Medulla oblongata (tissue), 1 donor: ENCODE measurements around the gene MRPL53.
"Not testable (repeated sequence)": the region's sequence is repeated elsewhere in the genome, so short reads cannot be mapped to it uniquely, and the experiment has no call there.

Source experiments
- DNase-seq: peaks from one replicate; pipeline ENCODE4 v3.0.0-alpha.2; 2015; ENCODE audit errors: extremely low spot score

Gene MRPL53

GRCh38 chr2:74482801-74483674, 10.6 kb upstream of the MRPL53 start, which contains the start of the genes CCDC142 and TTC31:
TSS of gene CCDC142 (minus strand) at chr2:74482998. CDS start at chr2:74482837, 161 bp downstream.
TSS of gene TTC31 (plus strand) at chr2:74483081. CDS start at chr2:74483096, 15 bp downstream.
- peak; percentile 98 for DNase-seq

- no peak for DNase-seq
These were observed 9.7 kb upstream of the MRPL53 start for GRCh38 chr2:74481961-74482800.

- no peak for DNase-seq
These were observed 9.0 kb upstream of the MRPL53 start for GRCh38 chr2:74481431-74481830.

GRCh38 chr2:74474899-74475298, 2.4 kb upstream of the MRPL53 start:
- no peak for DNase-seq

DNA sequence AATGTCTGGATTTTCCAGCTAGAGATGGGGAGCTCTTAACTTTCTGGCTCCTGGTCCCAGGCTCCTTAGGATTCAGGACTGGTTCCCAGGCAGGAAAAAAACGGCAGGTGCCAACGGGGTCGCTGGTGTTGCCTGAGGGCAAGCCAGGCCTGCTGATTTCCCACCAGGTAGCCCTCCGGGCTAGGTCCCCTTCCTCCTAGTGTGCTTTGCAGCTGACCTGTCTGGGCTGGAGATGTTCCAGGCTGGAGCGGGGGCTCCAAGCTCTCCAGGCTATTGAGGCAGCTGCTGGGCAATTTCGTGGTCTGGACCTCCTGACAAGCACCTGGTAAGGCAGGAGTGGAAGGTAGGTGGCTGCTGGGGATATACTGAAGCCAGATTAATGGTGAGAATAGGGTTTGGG, 2.0 kb upstream of the MRPL53 start:
- no peak for DNase-seq

- no peak for DNase-seq
These were observed 422 bp upstream of the MRPL53 start for GRCh38 chr2:74472945-74473258.

DNA sequence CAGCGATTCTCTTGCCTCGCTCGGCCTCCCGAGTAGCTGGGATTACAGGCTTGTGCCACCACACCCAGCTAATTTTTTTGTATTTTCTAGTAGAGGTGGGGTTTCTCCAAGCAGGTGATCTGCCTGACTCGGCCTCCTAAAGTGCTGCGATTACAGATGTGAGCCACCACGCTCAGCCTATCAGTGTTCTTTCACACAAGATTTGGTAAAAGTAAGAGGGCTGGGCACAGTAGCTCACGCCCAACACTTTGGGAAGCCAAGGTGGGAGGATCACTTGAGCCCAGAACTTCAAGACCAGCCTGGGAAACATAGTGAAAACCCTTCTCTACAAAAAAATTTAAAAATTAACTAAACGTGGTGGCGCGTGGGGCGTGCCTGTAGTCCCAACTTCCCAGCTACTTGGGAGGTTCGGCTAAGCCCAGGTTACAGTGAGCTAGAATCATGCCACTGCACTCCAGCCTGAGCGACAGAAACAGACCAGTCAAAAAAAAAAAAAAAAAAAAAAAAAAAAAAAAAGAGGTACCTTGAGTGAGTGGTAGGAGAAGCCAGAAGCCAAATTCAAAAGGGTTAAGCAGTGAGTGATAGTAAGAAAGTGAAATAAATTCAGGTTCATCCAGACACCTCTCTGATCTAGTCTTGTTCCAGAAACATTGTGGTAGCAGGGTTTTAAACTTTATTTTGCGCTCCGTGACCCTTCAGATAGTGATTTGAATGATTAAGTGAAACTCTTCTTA, 981 bp downstream of the MRPL53 start:
- no peak for DNase-seq

DNA sequence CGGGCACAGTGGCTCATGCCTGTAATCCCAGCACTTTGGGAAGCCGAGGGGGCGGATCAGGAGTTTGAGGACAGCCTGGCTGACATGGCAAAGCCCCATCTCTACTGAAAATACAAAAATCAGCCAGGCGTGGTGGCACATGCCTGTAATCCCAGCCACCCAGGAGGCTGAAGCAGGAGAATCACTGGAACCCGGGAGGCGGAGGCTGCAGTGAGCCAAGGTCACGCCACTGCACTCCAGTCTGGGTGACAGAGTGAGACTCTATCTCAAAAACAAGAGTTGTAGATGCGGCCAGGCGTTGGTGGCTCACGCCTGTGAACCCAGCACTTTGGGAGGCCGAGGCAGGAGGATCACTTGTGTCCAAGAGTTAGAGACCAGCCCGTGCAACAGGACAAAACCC, 1.7 kb downstream of the MRPL53 start:
- DNase-seq, result not testable (repeated sequence)

DNA sequence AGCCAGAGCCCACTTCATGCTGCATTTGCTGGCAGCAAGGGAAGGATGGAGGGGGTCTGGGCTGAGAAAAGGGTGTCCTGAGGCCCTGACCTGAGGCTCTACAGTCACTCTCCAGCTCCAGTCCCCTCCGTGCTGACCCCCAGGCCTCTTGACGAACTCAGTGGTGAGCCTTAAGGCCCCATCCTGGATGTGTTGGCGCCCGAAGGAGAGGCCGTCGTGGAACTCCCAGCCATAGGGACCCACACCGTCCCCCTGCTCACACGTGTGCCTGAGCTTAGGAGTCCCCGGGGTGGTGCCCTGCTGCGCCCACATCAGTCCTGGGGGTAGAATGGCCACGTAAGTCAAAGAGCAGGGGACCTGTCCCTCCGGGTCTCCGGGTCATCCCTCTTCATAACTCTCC, 8.1 kb downstream of the MRPL53 start:
- no peak for DNase-seq

- DNase-seq, result no peak
These were observed 9.7 kb downstream of the MRPL53 start for GRCh38 chr2:74462786-74463105.

DNA sequence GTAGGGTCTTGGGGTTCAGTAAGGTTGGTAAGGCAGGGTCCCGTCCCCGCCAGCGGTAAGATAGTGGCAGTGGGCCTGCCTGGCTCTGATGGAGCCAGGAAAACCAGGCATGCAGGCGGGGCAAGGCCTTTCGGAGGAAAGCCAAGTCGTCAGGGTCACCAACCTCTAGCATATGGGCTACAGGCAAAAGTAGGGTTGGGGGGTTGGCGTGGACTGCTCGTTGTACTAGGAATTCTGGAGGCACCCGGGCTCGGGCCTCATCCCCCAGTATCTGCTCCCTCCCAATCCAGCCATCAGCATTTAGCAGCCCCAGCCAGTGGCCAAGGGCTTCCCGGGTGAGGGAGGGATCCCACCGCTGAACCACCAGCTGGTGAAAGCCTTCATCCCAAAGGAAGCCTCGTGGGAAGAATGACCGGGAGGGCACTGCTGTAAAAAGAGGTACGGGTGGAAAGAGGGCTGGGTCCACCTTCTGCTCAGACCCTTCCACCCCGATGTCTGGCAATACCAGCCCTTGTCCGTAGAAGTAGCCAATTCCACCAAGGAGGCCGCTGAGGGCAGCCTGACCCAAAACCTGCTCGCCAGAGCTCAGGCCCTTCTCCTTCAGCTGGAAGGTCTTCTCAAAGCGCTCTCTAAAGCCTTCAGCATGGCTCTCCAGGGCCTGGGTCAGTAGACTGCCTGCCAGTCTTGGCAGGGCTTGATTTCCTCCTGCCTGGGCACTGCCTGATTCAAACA, 10.3 kb downstream of the MRPL53 start:
- no peak for DNase-seq

- no peak for DNase-seq
These were observed 11.1 kb downstream of the MRPL53 start for GRCh38 chr2:74461187-74462053.

GRCh38 chr2:74460187-74460586, 12.3 kb downstream of the MRPL53 start:
- not testable (repeated sequence) for DNase-seq

DNA sequence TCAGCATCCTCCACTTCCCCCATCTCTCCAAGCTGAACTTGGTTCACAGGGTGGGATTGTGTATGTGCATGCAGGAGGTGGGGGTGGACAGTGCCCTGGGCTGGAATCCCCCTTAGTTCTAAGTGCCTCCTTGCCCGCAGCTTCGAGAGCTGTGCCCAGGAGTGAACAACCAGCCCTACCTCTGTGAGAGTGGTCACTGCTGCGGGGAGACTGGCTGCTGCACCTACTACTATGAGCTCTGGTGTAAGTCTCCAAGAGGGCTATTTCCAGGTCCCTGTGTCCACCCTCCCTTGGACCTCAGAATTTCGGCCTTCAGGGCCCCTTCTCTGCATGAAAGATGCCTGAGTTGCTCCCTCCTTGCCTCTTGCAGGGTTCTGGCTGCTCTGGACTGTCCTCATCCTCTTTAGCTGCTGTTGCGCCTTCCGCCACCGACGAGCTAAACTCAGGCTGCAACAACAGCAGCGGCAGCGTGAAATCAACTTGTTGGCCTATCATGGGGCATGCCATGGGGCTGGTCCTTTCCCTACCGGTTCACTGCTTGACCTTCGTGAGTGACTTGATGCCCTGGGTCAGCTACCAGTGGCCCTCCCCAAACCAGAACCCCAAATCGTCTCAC, 12.9 kb downstream of the MRPL53 start:
- not testable (repeated sequence) for DNase-seq

GRCh38 chr2:74458938-74459363, 13.5 kb downstream of the MRPL53 start:
- DNase-seq, result no peak

DNA sequence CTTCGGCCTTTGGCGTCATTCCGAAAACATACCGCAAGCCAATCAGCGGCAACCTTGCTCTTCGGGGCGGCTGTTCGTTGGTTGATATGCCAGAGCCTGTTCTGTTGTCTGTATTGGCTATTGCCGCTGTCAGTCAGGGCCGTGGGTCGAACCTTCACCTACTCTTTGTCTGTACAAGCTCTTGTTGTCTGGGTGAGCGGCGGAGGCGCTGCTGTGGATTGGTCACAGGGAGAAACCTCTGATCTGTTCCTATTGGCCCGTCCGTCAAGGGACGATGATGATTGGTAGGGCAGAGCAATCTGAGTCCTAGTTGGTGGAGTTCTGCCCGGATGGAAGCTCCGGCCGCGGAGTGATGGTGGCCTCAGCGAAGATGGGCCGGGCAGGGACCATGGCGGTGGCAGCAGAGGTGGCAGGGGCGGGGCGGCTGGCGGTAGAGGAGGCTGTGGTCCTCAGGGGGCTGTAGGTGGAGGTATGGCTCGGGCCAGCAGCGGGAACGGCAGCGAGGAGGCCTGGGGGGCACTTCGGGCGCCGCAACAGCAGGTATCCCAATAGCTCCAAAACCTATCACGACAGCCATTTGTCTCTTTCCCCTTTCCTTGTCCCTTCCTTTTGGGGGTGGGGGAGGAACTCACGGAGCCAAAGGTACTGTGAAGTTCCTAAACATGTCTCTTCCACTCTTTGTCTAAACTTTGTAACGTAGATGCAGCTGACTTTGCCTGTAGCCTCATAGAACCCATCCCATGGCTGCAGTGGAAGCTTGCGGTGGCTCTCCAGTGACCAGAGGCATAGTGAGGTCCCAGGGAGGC, 14.1 kb downstream of the MRPL53 start, which contains the start of gene WBP1:
Gene WBP1, plus strand, starts transcription at position 307 of the 806 bp plus-strand sequence. Its CDS starts 165 bp downstream, at position 472.
- peak; percentile 100 for DNase-seq

- no peak for DNase-seq
These were observed 14.8 kb downstream of the MRPL53 start for GRCh38 chr2:74457549-74458131.

- DNase-seq, result no peak
These were observed 15.3 kb downstream of the MRPL53 start for GRCh38 chr2:74457129-74457548.
